ENCODE data around the gene PAN3. TPM values are rescaled to one million over a fixed set of nuclear protein-coding genes. Genes with fewer than 3 reads are reported as not detected.
A peak's percentile ranks its signal among the peaks of the same experiment; 100 is the strongest.

The PAN3 gene
- total RNA-seq, 1 donor from 2014 or later: 33.6 TPM

DNA sequence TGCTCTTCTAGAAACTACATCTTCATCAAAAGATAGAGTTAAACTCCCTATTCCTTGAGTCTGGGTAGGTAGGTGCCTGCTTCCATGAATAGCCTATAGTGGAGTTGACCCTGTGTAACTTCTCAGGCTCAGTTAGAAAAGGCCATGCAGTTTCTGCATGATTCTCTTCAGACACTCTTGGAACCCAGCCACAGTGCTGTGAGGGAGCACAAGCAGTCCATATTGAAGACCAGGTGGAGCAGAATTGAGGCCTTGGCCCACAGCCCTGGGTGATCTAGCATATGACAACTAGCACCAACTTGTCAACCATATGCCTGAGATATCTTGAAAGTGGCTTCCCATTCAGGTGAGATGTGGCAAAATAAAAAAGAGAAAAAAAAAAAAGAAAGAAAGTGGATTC, 10.3 kb upstream of the PAN3 start:
- TF ChIP-seq, protein P1, sequence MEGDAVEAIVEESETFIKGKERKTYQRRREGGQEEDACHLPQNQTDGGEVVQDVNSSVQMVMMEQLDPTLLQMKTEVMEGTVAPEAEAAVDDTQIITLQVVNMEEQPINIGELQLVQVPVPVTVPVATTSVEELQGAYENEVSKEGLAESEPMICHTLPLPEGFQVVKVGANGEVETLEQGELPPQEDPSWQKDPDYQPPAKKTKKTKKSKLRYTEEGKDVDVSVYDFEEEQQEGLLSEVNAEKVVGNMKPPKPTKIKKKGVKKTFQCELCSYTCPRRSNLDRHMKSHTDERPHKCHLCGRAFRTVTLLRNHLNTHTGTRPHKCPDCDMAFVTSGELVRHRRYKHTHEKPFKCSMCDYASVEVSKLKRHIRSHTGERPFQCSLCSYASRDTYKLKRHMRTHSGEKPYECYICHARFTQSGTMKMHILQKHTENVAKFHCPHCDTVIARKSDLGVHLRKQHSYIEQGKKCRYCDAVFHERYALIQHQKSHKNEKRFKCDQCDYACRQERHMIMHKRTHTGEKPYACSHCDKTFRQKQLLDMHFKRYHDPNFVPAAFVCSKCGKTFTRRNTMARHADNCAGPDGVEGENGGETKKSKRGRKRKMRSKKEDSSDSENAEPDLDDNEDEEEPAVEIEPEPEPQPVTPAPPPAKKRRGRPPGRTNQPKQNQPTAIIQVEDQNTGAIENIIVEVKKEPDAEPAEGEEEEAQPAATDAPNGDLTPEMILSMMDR (conservative IDR thresholded peaks at IDR 0.05): no peak
- Mint-ChIP-seq H3K9me3 (no peaks in the 10 kb centered on the region), H3K27ac (ENCODE audit: unreplicated experiment) (no peak overlapping the region), H3K27me3 (ENCODE audit: low read depth) (no peaks in the 10 kb centered on the region), H3K4me3 (no peak overlapping the region), H3K36me3 (ENCODE audit: low read depth) (no peaks in the 10 kb centered on the region), H3K4me1 (no peaks in the 10 kb centered on the region)
- no peak for DNase-seq (ENCODE audit: low read depth, low spot score)

DNA sequence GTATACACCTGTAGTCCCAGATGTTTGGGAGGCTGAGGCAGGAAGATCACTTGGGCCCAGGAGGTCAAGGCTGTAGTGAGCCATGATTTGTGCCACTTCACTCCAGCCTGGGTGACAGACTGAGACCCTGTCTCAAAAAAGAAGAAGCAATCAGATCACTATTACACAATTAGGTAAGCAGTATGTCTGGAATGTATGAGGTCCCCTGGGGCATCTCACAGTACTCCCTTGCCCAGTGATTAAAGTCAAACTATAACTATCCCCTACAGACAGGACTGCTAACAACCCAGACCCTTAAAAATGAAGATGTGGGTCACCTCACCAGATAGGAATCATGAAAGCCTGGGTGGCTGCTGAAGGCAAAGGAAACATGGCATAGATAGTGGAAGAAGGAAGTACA, 9.4 kb upstream of the PAN3 start:
- Mint-ChIP-seq H3K36me3 (ENCODE audit: low read depth) (no peaks in the 10 kb centered on the region), H3K27me3 (ENCODE audit: low read depth) (no peaks in the 10 kb centered on the region), H3K9me3 (no peaks in the 10 kb centered on the region), H3K4me1 (no peaks in the 10 kb centered on the region), H3K4me3 (no peak overlapping the region), H3K27ac (ENCODE audit: unreplicated experiment) (no peak overlapping the region)
- TF ChIP-seq, protein P1 (conservative IDR thresholded peaks at IDR 0.05): no peak
- DNase-seq (ENCODE audit: low read depth, low spot score): no peak

DNA sequence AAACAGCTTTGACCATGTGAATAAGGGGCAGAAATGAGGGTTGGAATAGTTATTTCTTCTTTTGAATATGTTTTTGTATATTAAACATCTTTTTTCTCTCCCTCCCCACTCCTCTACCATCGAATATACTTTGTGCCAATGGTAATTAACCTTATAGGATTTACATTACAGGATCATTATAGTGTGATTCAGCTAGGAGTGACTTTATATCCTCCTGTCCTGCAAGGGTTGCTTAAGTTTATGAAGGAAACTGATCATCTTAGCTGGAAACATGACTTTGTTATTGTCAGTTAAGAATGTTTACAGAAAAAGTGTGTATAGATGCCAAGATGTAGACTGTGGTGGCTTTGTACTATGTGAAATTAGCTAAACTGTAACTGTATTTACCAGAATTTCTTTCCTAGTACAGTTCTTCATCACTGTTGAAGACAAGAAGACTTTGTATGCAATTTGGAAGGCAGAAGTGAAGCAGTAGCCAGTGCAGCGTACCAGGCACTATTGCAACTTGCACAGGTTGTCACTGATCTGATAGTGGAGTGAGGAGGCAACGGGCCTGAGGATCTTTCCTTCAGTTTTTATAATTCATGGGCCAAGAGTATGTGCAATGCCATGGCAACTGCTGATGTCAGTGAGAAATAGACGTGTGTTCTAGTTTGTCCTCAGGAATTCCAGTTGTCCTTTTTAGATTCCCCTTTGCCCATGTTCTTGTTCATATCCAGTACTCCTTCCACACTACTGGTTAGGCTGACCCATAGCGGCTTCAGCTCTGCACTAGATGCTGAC, 8.2 kb upstream of the PAN3 start:
- H3K36me3 Mint-ChIP-seq (ENCODE audit: low read depth): no peaks in the 10 kb centered on the region
- H3K4me1 Mint-ChIP-seq: no peaks in the 10 kb centered on the region
- DNase-seq (ENCODE audit: low read depth, low spot score): no peak
- H3K27ac Mint-ChIP-seq (ENCODE audit: unreplicated experiment): no peak overlapping the region
- TF ChIP-seq, protein P1 (conservative IDR thresholded peaks at IDR 0.05): no peak
- no peaks in the 10 kb centered on the region for H3K9me3 Mint-ChIP-seq
- no peaks in the 10 kb centered on the region for H3K27me3 Mint-ChIP-seq (ENCODE audit: low read depth)
- no peak overlapping the region for H3K4me3 Mint-ChIP-seq

DNA sequence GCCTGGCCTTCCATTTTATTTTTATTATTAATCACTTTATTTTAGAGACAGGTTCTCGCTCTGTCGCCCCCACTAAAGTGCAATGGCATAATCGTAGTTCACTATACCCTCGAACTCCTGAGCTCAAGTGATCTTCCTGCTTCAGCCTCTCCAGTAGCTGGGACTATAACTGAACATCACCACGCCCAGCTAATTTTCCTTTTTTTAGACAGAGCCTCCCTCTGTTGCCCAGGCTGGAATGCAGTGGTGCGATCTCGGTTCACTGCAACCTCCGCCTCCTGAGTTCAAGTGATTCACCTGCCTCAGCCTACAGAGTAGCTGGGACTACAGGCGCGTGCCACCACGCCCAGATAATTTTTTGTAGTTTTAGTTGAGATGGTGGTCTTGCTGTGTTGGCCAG, 6.7 kb upstream of the PAN3 start:
- Mint-ChIP-seq H3K27me3 (ENCODE audit: low read depth) (no peaks in the 10 kb centered on the region), H3K27ac (ENCODE audit: unreplicated experiment) (no peak overlapping the region), H3K36me3 (ENCODE audit: low read depth) (no peaks in the 10 kb centered on the region), H3K4me3 (no peak overlapping the region), H3K4me1 (no peaks in the 10 kb centered on the region), H3K9me3 (no peaks in the 10 kb centered on the region)
- TF ChIP-seq, protein P1 (conservative IDR thresholded peaks at IDR 0.05): no peak
- DNase-seq (ENCODE audit: low read depth, low spot score): no peak

DNA sequence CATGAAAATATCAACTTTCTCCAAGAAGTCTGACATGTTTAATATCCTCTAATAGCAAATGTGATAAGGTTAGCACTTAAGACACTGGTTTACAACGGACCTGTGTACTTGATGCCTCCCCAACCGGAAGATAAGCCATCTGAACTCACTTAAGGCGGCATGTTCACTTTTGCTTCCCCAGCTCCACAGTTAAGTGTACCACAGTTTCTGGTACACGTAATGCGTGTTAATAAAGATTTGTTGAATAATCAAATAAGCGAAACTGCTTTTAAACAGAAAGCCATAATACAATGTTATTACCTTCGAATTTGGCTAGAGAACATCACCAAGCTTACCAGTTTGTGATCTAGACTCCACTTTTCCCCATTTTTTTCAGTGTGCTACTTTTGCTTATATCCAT, 1.4 kb upstream of the PAN3 start:
- Mint-ChIP-seq H3K36me3 (ENCODE audit: low read depth) (no peaks in the 10 kb centered on the region), H3K4me1 (peaks cover 32% of the 10 kb centered on the region), H3K9me3 (no peaks in the 10 kb centered on the region), H3K27me3 (ENCODE audit: low read depth) (no peaks in the 10 kb centered on the region), H3K4me3 (peak overlapping the region; percentile 98), H3K27ac (ENCODE audit: unreplicated experiment) (no peak overlapping the region)
- TF ChIP-seq, protein P1 (conservative IDR thresholded peaks at IDR 0.05): no peak
- no peak for DNase-seq (ENCODE audit: low read depth, low spot score)

Data from neural crest cell (in vitro differentiated cells).